ENCODE data around the gene KLC4. TPM values are rescaled to one million over a fixed set of nuclear protein-coding genes. Genes with fewer than 3 reads are reported as not detected.

KLC4 gene
- total RNA-seq, 2 experiments from 2014 or later, result 19.3 to 20.3 TPM

- Mint-ChIP-seq H3K36me3 (ENCODE audit: low read depth) (no peaks in the 10 kb centered on the region), H3K4me3 (no peak overlapping the region), H3K27me3 (no peaks in the 10 kb centered on the region), H3K4me1 (peaks cover 20% of the 10 kb centered on the region), H3K9me3 (no peaks in the 10 kb centered on the region), H3K27ac (no peak overlapping the region)
- no peak for DNase-seq
- CTCF ChIA-PET, result interaction anchor here (1.5 kb wide), 1 partner anchor 52 kb away, joined by 4 read pairs; no protein-coding TSS in a partner anchor
- POLR2A ChIA-PET, result no interaction called here
Observed at GRCh38 chr6:43091436-43091991, 32.1 kb downstream of the KLC4 start.

- CTCF ChIA-PET, result no interaction called here
Observed at GRCh38 chr6:43092635-43093034, 33.2 kb downstream of the KLC4 start.

GRCh38 chr6:43093436-43094289, 34.2 kb downstream of the KLC4 start:
- no peak overlapping the region for H3K27ac Mint-ChIP-seq
- H3K27me3 Mint-ChIP-seq, result no peaks in the 10 kb centered on the region
- peak overlapping the region; percentile 25 for H3K4me3 Mint-ChIP-seq
- DNase-seq, result no peak
- peaks cover 20% of the 10 kb centered on the region for H3K4me1 Mint-ChIP-seq
- CTCF ChIA-PET, result no interaction called here
- POLR2A ChIA-PET, result interaction anchor here (0.7 kb wide), 1 partner anchor 34 kb away, joined by 3 read pairs; the partner anchor contains the start of genes KLC4 and MRPL2
- H3K9me3 Mint-ChIP-seq, result no peaks in the 10 kb centered on the region
- H3K36me3 Mint-ChIP-seq (ENCODE audit: low read depth), result no peaks in the 10 kb centered on the region

More at GRCh38 chr6:43092635-43093034, 33.2 kb downstream of the KLC4 start:
- H3K36me3 Mint-ChIP-seq (ENCODE audit: low read depth), result no peaks in the 10 kb centered on the region
- POLR2A ChIA-PET, result no interaction called here
- H3K9me3 Mint-ChIP-seq, result no peaks in the 10 kb centered on the region
- no peaks in the 10 kb centered on the region for H3K27me3 Mint-ChIP-seq
- no peak overlapping the region for H3K4me3 Mint-ChIP-seq
- no peak for DNase-seq
- H3K27ac Mint-ChIP-seq, result no peak overlapping the region
- H3K4me1 Mint-ChIP-seq, result peaks cover 20% of the 10 kb centered on the region

- Mint-ChIP-seq H3K4me3 (no peak overlapping the region), H3K9me3 (no peaks in the 10 kb centered on the region), H3K4me1 (peaks cover 20% of the 10 kb centered on the region), H3K27ac (no peak overlapping the region), H3K36me3 (ENCODE audit: low read depth) (no peaks in the 10 kb centered on the region), H3K27me3 (no peaks in the 10 kb centered on the region)
- DNase-seq, result no peak
- CTCF ChIA-PET, result no interaction called here
- POLR2A ChIA-PET, result interaction anchor here (0.9 kb wide), 1 partner anchor 493 kb away, joined by 3 read pairs; no protein-coding TSS in a partner anchor
Observed at GRCh38 chr6:43095939-43096338, 36.5 kb downstream of the KLC4 start.

GRCh38 chr6:43096451-43097097, 37.1 kb downstream of the KLC4 start:
- Mint-ChIP-seq H3K4me1 (peaks cover 20% of the 10 kb centered on the region), H3K4me3 (no peak overlapping the region), H3K9me3 (no peaks in the 10 kb centered on the region), H3K27ac (no peak overlapping the region), H3K27me3 (no peaks in the 10 kb centered on the region), H3K36me3 (ENCODE audit: low read depth) (no peaks in the 10 kb centered on the region)
- ChIA-PET POLR2A (interaction anchor here (0.9 kb wide), 1 partner anchor 493 kb away, joined by 3 read pairs; no protein-coding TSS in a partner anchor), CTCF (no interaction called here)
- DNase-seq, result no peak

GRCh38 chr6:43097098-43097489, 37.7 kb downstream of the KLC4 start:
- H3K4me3 Mint-ChIP-seq, result no peak overlapping the region
- ChIA-PET POLR2A (interaction anchor here (0.9 kb wide), 1 partner anchor 494 kb away, joined by 3 read pairs; no protein-coding TSS in a partner anchor), CTCF (interaction anchor here (1.0 kb wide), 1 partner anchor 47 kb away, joined by 3 read pairs; no protein-coding TSS in a partner anchor)
- no peaks in the 10 kb centered on the region for H3K27me3 Mint-ChIP-seq
- no peaks in the 10 kb centered on the region for H3K36me3 Mint-ChIP-seq (ENCODE audit: low read depth)
- H3K4me1 Mint-ChIP-seq, result peaks cover 20% of the 10 kb centered on the region
- DNase-seq, result no peak
- no peaks in the 10 kb centered on the region for H3K9me3 Mint-ChIP-seq
- H3K27ac Mint-ChIP-seq, result no peak overlapping the region

GRCh38 chr6:43097502-43097901, 38.1 kb downstream of the KLC4 start:
- POLR2A ChIA-PET, result no interaction called here
- Mint-ChIP-seq H3K36me3 (ENCODE audit: low read depth) (no peaks in the 10 kb centered on the region), H3K9me3 (no peaks in the 10 kb centered on the region), H3K4me1 (peaks cover 16% of the 10 kb centered on the region), H3K27ac (no peak overlapping the region), H3K27me3 (no peaks in the 10 kb centered on the region), H3K4me3 (no peak overlapping the region)
- CTCF ChIA-PET, result interaction anchor here (1.0 kb wide), 1 partner anchor 46 kb away, joined by 3 read pairs; no protein-coding TSS in a partner anchor
- no peak for DNase-seq

GRCh38 chr6:43101497-43101896, 42.1 kb downstream of the KLC4 start:
- POLR2A ChIA-PET, result no interaction called here
- H3K4me1 Mint-ChIP-seq, result no peaks in the 10 kb centered on the region
- DNase-seq, result no peak
- H3K4me3 Mint-ChIP-seq, result no peak overlapping the region
- CTCF ChIA-PET, result no interaction called here
- H3K9me3 Mint-ChIP-seq, result no peaks in the 10 kb centered on the region
- no peaks in the 10 kb centered on the region for H3K36me3 Mint-ChIP-seq (ENCODE audit: low read depth)
- no peak overlapping the region for H3K27ac Mint-ChIP-seq
- peaks cover 10% of the 10 kb centered on the region for H3K27me3 Mint-ChIP-seq

GRCh38 chr6:43103253-43103876, 43.9 kb downstream of the KLC4 start:
- no peaks in the 10 kb centered on the region for H3K9me3 Mint-ChIP-seq
- H3K4me1 Mint-ChIP-seq, result no peaks in the 10 kb centered on the region
- CTCF ChIA-PET, result no interaction called here
- H3K4me3 Mint-ChIP-seq, result no peak overlapping the region
- no peak for DNase-seq
- no peak overlapping the region for H3K27ac Mint-ChIP-seq
- peaks cover 10% of the 10 kb centered on the region for H3K27me3 Mint-ChIP-seq
- H3K36me3 Mint-ChIP-seq (ENCODE audit: low read depth), result no peaks in the 10 kb centered on the region
- POLR2A ChIA-PET, result no interaction called here

GRCh38 chr6:43105538-43106222, 46.2 kb downstream of the KLC4 start:
- DNase-seq, result no peak
- H3K27ac Mint-ChIP-seq, result no peak overlapping the region
- H3K27me3 Mint-ChIP-seq, result peaks cover 10% of the 10 kb centered on the region
- ChIA-PET POLR2A (no interaction called here), CTCF (interaction anchor here (1.0 kb wide), 1 partner anchor 38 kb away, joined by 5 read pairs; no protein-coding TSS in a partner anchor)
- no peak overlapping the region for H3K4me3 Mint-ChIP-seq
- H3K4me1 Mint-ChIP-seq, result no peaks in the 10 kb centered on the region
- no peaks in the 10 kb centered on the region for H3K36me3 Mint-ChIP-seq (ENCODE audit: low read depth)
- H3K9me3 Mint-ChIP-seq, result no peaks in the 10 kb centered on the region

- H3K36me3 Mint-ChIP-seq (ENCODE audit: low read depth), result no peaks in the 10 kb centered on the region
- CTCF ChIA-PET, result no interaction called here
Observed at GRCh38 chr6:43107344-43108062, 48.1 kb downstream of the KLC4 start.

More at GRCh38 chr6:43107344-43108062, 48.1 kb downstream of the KLC4 start:
- H3K27ac Mint-ChIP-seq, result no peak overlapping the region
- no peaks in the 10 kb centered on the region for H3K4me1 Mint-ChIP-seq
- POLR2A ChIA-PET, result no interaction called here
- H3K27me3 Mint-ChIP-seq, result peaks cover 10% of the 10 kb centered on the region
- H3K9me3 Mint-ChIP-seq, result no peaks in the 10 kb centered on the region
- H3K4me3 Mint-ChIP-seq, result no peak overlapping the region
- no peak for DNase-seq

Data from activated CD4-positive, alpha-beta memory T cell treated with anti-CD3 and anti-CD28 coated beads, Interleukin-2, amount 10 ng/mL, durations not matched to agents 7 days and 5 days (primary cell).